Measurements from ENCODE around the gene MSI2.

MSI2 gene

DNA sequence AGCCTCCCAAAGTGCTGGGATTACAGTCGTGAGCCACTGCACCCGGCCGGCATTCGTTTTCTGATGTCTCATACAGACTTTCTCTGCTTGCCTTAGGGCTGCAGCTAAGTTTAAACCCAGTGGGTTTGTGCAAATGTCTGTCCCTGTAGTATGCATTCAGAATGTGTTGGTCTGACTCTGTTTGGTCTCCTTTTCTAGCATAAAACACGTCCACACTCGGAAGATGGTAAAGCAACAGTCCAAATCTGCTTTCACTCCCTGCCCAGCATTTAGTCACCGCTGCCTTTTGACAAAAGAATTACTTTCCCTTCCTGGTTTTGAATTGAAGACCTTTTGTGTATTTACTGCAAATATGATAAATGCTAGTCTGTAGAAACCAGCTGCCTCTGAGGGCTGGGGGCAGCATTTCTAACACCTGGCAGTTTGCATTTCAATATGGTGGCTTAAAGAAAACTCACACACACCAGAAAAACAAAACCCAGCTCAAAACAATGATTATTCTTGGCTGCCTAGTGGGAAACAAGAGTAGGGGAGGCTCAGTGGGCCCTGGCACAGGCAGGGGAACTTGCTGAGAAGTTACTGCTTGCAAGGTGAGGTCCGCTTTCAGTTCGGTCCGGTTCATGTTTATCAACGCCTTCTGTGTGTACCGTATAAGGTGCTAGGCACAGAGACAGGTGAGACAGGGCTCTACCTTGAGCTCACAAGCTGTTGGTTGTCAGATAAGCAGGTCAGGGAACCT lies 56.9 kb downstream of the MSI2 start:
- no peaks in the 10 kb centered on the region for H3K9me3 ChIP-seq
- in situ Hi-C loops (cut with MboI; ENCODE audit: low sequenced_read_pairs) = no loop called here
- DNase-seq (ENCODE audit: low spot score in 2 of 2) = peak; percentile 68 to 84
- H3K36me3 ChIP-seq (replicated peaks) = peaks cover 7% of the 10 kb centered on the region
- H3K27me3 ChIP-seq (ENCODE audit: low read depth) = no peaks in the 10 kb centered on the region
- H3K4me3 ChIP-seq = no peak overlapping the region
- peaks cover 22% of the 10 kb centered on the region for H3K4me1 ChIP-seq

DNA sequence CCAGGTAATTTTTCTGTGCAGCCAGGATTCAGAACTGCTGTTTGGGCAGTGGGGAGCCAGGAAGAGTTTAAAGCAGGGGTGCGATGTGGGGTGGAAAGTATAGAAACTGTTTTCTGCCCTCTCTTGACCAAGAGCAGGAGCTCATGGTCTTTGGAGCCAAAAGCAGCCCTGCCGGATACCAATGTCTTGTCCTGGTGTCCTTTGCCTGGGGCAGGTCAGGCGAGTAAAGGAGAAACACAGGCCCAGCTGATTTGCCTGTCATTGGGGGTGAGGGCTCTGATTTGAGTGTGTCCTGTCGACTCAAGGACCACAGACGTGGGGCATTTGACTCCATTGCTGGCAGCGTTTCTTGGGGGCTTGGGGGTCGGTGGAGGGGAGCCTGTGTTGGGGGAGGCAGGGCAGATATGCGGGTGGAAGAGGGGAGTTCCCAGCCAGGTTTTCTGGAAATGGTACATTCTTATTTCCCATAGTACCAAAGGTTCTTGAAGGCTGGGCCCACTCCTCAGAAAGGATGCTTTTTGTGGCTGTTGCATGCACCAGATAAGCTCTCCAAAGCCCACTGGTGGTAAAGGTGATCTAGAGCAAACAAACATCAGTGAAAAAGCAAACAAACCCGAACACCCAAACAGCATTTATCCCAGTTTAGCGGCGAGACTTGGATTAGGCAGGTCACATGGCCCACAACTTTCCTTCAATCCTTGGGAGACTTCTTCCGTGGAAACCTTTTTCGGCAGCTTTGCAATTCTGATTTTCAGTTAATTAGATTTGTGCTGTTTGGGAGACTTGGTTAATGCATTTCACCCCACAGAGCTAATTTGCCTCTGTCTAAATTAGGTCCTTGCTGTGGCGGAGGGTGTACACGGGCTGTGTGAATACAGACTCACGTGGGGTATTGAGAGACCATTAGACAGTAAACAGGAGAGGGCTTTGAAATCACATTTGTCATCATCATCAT lies 59.0 kb downstream of the MSI2 start:
- in situ Hi-C loops (cut with MboI; ENCODE audit: low sequenced_read_pairs) = no loop called here
- Histone ChIP-seq H3K4me1 (peaks cover 21% of the 10 kb centered on the region), H3K9me3 (no peaks in the 10 kb centered on the region), H3K4me3 (no peak overlapping the region), H3K36me3 (replicated peaks) (peaks cover 6% of the 10 kb centered on the region), H3K27me3 (ENCODE audit: low read depth) (no peaks in the 10 kb centered on the region)
- DNase-seq (ENCODE audit: low spot score in 2 of 2) = no peak

DNA sequence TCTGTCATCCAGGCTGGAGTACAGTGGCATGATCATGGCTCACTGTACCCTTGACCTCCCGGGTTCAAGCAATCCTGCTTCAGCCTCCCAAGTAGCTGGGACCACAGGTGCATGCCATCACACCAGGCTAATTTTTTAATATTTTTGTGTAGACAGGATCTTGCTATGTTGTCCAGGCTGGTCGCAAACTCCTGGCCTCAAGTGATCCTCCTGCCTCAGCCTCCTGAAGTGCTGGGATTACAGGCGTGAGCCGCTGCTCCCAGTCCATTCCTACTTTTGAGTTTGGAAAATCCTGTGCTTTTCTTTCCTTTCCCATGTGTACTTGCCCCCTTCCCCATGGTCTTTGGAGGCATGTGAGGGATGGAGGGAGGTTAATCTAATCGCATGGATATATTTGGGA lies 60.0 kb downstream of the MSI2 start:
- Histone ChIP-seq H3K36me3 (replicated peaks) (no peaks in the 10 kb centered on the region; the same call in none of the 2 replicates), H3K9me3 (no peaks in the 10 kb centered on the region), H3K27me3 (ENCODE audit: low read depth) (no peaks in the 10 kb centered on the region), H3K4me3 (no peak overlapping the region), H3K4me1 (peaks cover 21% of the 10 kb centered on the region)
- no peak for DNase-seq (ENCODE audit: low spot score in 2 of 2)
- in situ Hi-C loops (cut with MboI; ENCODE audit: low sequenced_read_pairs) = no loop called here

DNA sequence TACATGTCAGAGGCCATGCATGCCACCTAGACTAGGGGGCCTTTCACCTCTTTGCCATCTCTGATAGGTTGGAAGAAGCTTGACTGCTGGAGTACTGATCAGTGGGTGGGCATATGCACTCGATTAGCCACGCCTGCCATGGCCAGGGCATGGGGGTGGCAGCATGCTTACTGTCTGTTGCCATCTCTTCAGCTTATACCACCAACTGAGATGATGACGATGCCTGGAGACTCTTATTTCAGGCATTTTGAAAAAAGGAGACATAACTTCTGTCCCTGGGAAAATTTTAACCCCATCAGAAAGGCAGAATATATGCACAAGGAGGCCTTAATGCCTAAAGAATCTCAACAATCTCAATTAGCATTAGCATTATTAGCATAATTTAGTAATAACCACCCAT lies 60.8 kb downstream of the MSI2 start:
- Histone ChIP-seq H3K9me3 (no peaks in the 10 kb centered on the region), H3K4me3 (no peak overlapping the region), H3K27me3 (ENCODE audit: low read depth) (no peaks in the 10 kb centered on the region), H3K36me3 (replicated peaks) (no peaks in the 10 kb centered on the region; the same call in none of the 2 replicates), H3K4me1 (peaks cover 17% of the 10 kb centered on the region)
- in situ Hi-C loops (cut with MboI; ENCODE audit: low sequenced_read_pairs) = no loop called here
- no peak for DNase-seq (ENCODE audit: low spot score in 2 of 2)

DNA sequence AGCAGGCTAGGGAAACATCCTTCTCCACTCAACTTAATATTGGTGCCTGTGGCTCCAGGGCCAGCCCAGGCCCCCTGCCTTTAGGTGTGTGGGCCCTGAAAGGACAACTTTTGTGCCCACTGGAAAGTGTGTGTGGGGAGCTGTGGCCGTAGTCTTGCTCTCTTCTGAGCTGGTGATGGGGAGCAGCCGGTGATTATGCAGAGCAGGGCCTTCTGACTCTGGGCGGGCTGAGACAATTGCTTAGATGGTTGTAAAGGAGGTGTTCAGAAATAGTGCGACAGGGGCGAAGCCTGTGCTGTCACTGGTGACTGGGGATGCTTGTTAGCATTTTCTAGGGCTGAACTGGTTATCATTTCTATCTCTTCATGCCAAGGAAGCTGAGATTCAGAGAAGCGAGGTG lies 62.6 kb downstream of the MSI2 start:
- Histone ChIP-seq H3K4me3 (no peak overlapping the region), H3K4me1 (peaks cover under 1% of the 10 kb centered on the region; the same call in 1 of the 2 replicates), H3K9me3 (no peaks in the 10 kb centered on the region), H3K27me3 (ENCODE audit: low read depth) (no peaks in the 10 kb centered on the region), H3K36me3 (replicated peaks) (no peaks in the 10 kb centered on the region; the same call in none of the 2 replicates)
- in situ Hi-C loops (cut with MboI; ENCODE audit: low sequenced_read_pairs) = no loop called here
- DNase-seq (ENCODE audit: low spot score in 2 of 2) = no peak

DNA sequence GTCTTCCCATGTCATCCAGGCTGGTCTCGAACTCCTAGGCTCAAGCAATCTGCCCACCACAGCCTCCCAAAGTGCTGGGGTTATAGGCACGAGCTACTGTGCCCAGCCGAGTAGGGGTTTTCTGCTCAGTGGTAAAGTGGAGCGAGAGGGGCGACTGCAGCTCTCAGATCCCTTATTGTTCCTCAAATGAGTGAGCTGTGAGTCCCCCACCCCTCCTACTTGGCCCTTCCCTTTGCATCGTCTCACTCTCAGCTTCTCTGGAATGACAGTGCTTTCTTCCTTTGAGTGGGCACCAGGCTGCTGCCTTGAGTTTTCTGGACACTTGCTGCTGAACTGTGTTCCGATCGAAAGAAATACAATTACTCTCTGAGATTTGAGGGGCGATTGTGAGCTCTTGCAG lies 63.5 kb downstream of the MSI2 start:
- Histone ChIP-seq H3K4me3 (no peak overlapping the region), H3K27me3 (ENCODE audit: low read depth) (no peaks in the 10 kb centered on the region), H3K4me1 (no peaks in the 10 kb centered on the region), H3K9me3 (no peaks in the 10 kb centered on the region), H3K36me3 (replicated peaks) (peaks cover 3% of the 10 kb centered on the region)
- no peak for DNase-seq (ENCODE audit: low spot score in 2 of 2)
- in situ Hi-C loops (cut with MboI; ENCODE audit: low sequenced_read_pairs) = no loop called here

DNA sequence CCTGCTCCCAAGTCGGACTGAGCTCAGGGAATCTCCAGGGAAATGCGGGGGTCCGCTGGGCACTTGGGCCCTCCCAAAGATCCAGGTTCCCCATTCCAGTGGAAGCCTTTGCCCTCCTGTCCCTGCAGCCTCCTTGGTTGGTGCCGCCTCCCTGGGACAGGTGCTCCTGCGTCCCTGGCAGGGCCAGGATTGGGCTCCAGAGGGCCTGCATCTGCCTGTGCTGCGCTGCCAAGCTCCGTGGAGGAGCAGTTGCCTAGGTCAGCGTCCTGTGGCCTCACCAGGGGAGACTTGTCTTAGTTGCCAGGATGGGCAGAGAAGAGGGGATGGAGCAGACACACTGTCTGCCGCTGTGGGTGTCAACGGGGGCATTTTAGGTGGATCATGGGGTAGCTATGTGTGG lies 67.1 kb downstream of the MSI2 start:
- Histone ChIP-seq H3K27me3 (ENCODE audit: low read depth) (no peaks in the 10 kb centered on the region), H3K9me3 (no peaks in the 10 kb centered on the region), H3K4me3 (no peak overlapping the region), H3K36me3 (replicated peaks) (peaks cover 8% of the 10 kb centered on the region), H3K4me1 (peaks cover 7% of the 10 kb centered on the region; the same call in 1 of the 2 replicates)
- DNase-seq (ENCODE audit: low spot score in 2 of 2) = no peak
- in situ Hi-C loops (cut with MboI; ENCODE audit: low sequenced_read_pairs) = no loop called here

DNA sequence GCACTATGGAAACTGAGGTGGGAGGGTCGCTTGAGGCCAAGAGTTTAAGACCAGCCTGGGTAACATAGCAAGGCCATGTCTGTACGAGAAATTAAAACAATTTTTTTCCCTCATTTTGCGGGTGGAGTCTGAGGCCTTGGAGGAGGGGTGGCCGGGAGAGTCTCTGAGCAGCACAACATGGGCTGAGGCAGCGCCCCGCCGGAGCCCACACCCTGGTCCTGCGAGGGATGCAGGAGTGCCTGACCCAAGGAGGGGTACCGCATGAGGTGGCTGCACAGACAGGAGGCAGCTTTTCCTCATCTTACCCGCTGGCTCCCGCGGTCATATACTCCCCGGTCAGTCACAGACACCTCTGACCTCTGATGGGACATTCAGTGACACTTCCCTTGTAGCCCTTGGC lies 67.7 kb downstream of the MSI2 start:
- in situ Hi-C loops (cut with MboI; ENCODE audit: low sequenced_read_pairs) = no loop called here
- H3K4me3 ChIP-seq = no peak overlapping the region
- H3K36me3 ChIP-seq (replicated peaks) = peaks cover 8% of the 10 kb centered on the region
- no peaks in the 10 kb centered on the region for H3K27me3 ChIP-seq (ENCODE audit: low read depth)
- DNase-seq (ENCODE audit: low spot score in 2 of 2) = no peak
- no peaks in the 10 kb centered on the region for H3K9me3 ChIP-seq
- peaks cover 12% of the 10 kb centered on the region for H3K4me1 ChIP-seq

DNA sequence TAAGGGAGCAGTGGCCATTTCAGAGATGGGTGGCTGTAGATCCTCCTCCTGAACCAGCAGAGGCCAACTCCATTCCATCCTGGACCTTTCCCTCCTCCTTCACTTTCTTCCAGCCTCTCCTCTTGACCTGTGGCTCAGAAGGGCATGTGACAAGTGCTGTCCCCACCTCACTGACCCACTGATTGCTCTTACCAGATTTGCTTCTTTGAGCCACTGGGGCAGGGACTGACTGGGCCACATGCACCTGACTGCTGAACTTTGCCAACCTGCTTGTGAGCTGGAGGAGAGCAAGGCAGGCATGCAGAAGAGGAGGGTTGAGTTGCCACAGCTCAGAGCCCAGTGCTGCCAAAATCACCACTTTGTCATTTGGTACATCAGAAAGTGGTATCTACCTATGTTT lies 68.3 kb downstream of the MSI2 start:
- no peaks in the 10 kb centered on the region for H3K27me3 ChIP-seq (ENCODE audit: low read depth)
- in situ Hi-C loops (cut with MboI; ENCODE audit: low sequenced_read_pairs) = no loop called here
- H3K4me1 ChIP-seq = peaks cover 16% of the 10 kb centered on the region
- no peak for DNase-seq (ENCODE audit: low spot score in 2 of 2)
- no peak overlapping the region for H3K4me3 ChIP-seq
- H3K9me3 ChIP-seq = no peaks in the 10 kb centered on the region
- H3K36me3 ChIP-seq (replicated peaks) = peaks cover 8% of the 10 kb centered on the region

DNA sequence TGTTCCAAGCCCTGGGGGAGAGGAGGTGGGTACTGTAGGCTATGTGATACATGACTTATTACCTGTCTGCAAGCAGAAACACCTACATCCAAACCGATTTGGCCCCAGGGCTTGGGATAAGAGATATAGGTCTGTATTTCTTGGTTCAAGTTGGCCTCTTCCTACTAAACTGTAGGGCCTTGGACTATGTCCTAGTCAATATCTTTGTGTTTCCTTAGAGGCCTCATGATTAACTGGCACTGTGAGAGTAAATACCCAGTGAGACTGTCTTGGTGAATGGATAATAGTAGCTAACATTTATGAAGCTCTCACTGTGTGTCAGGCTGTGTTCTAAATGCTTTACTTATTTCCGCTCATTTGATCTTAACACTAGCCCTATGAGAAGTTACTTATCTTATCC lies 70.0 kb downstream of the MSI2 start:
- DNase-seq (ENCODE audit: low spot score in 2 of 2) = no peak
- Histone ChIP-seq H3K27me3 (ENCODE audit: low read depth) (no peaks in the 10 kb centered on the region), H3K9me3 (no peaks in the 10 kb centered on the region), H3K36me3 (replicated peaks) (peaks cover 8% of the 10 kb centered on the region), H3K4me3 (no peak overlapping the region), H3K4me1 (peaks cover 16% of the 10 kb centered on the region)
- in situ Hi-C loops (cut with MboI; ENCODE audit: low sequenced_read_pairs) = no loop called here

DNA sequence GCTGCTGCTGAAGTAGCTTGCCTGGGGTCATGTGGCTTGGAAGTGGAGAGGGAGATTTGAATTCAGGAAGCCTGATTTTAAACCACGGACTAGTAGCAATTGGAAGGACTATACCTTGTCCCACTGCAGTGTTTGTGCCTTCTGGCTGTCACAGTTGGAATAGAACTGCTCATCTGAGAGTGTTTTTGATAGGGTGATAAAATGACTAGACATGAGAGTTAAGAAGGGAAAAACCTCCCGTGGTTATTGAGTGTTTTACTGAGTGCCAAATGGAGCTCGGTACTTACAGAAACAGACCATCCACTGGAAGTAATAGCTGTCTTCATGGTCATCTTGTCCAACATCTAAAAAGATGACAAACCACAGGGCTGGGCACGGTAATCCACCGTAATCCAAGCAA lies 70.4 kb downstream of the MSI2 start:
- in situ Hi-C loops (cut with MboI; ENCODE audit: low sequenced_read_pairs) = no loop called here
- no peak overlapping the region for H3K4me3 ChIP-seq
- peaks cover 16% of the 10 kb centered on the region for H3K4me1 ChIP-seq
- no peaks in the 10 kb centered on the region for H3K9me3 ChIP-seq
- H3K36me3 ChIP-seq (replicated peaks) = peaks cover 8% of the 10 kb centered on the region
- DNase-seq (ENCODE audit: low spot score in 2 of 2) = no peak
- H3K27me3 ChIP-seq (ENCODE audit: low read depth) = no peaks in the 10 kb centered on the region

DNA sequence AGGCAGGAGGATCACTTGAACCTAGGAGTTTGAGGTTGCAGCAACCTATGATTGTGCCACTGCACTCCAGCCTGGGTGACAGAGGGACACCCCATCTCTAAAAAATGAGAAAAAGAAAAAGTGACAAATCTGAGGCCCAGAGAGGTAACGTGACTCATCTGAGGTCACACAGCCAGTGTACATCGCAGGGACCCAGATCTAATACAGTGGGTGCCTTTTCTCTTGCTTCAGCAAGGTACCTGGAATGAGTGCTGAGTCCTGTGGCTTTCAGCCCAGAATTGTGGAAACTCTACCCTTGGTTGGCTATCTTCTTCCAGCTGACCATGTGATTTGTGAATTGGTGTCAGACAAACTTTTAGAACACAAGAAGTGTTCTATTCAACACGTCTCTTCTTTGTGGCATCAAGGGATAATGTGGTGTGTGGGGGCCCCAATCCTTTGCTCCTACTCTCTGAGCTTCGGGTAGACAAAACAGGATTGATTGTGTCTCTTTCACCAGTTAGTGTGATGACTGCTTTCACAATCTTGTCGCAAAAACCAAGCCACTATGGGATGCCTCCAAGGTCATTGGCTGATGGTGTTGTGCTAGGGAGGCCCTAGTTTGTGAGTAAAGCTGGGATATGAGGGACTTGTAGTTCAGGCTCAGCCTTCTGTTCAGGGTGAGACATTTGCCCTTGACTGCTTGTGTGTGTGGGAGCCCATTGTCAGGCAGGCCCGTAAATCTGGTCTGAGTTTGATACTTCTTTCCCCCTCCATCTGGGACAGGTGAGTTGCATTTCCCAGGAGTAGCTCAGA lies 71.0 kb downstream of the MSI2 start:
- no peaks in the 10 kb centered on the region for H3K9me3 ChIP-seq
- no peak overlapping the region for H3K4me3 ChIP-seq
- DNase-seq (ENCODE audit: low spot score in 2 of 2) = no peak
- peaks cover 20% of the 10 kb centered on the region for H3K4me1 ChIP-seq
- H3K36me3 ChIP-seq (replicated peaks) = peaks cover 8% of the 10 kb centered on the region
- H3K27me3 ChIP-seq (ENCODE audit: low read depth) = no peaks in the 10 kb centered on the region
- in situ Hi-C loops (cut with MboI; ENCODE audit: low sequenced_read_pairs) = no loop called here

DNA sequence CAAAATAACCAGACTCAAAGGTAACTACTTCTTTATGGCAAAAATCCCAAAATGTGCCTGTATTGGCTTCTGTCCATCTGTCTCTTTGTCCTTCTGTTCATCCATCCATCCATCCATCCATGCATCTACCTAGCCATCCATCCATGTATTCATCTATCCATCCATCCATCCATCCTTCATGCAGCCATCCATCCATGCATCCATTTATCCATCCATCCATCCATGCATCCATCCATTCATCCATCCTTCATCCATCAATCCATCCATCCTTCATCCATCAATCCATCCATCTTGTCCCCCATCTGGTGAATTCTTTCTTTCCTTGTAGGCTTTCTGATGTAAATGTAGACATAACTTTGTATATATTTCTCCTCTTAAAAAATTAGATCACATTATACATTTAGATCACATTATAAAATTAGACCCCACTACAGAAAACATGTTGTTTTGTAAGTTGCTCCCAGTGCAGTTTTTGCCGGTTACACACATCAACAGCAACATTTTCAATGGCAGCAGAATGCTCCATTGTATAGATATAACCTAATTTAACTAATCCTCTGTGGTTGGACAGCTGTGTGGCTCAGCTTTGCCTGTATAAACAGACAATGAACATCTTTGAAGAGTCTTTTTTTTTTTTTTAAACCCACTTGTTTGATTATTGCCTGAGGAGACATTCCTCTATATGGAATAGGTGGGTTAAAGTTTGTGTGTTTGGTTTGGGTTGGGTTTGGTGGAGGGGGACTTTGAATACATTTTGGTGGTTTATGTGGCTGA lies 72.0 kb downstream of the MSI2 start:
- peak; percentile 51 to 81 for DNase-seq (ENCODE audit: low spot score in 2 of 2)
- in situ Hi-C loops (cut with MboI; ENCODE audit: low sequenced_read_pairs) = no loop called here
- H3K4me1 ChIP-seq = peaks cover 24% of the 10 kb centered on the region
- H3K4me3 ChIP-seq = no peak overlapping the region
- H3K9me3 ChIP-seq = no peaks in the 10 kb centered on the region
- no peaks in the 10 kb centered on the region for H3K27me3 ChIP-seq (ENCODE audit: low read depth)
- peaks cover 8% of the 10 kb centered on the region for H3K36me3 ChIP-seq (replicated peaks)
